HG02840 (cell line): ENCODE results near the gene TSHZ1.

Experiments used
- ATAC-seq: cut with Tn5 transposase; IDR thresholded peaks from one replicate; pipeline ENCODE4 v1.9.1; 2021; ENCODE audit warnings: mild to moderate bottlenecking, moderate library complexity, moderate number of reproducible peaks; ENCODE audit not compliant: unreplicated experiment, low FRiP score

Gene TSHZ1

GRCh38 chr18:75219745-75220375, 9.3 kb downstream of the TSHZ1 start:
- no peak for ATAC-seq

GRCh38 chr18:75220551-75221355, 10.2 kb downstream of the TSHZ1 start:
- no peak for ATAC-seq

GRCh38 chr18:75221397-75221796, 10.8 kb downstream of the TSHZ1 start:
- no peak for ATAC-seq

GRCh38 chr18:75221897-75222296, 11.3 kb downstream of the TSHZ1 start:
- ATAC-seq, result no peak

GRCh38 chr18:75222407-75222806, 11.8 kb downstream of the TSHZ1 start:
- no peak for ATAC-seq

- ATAC-seq, result no peak
Measured at GRCh38 chr18:75223687-75224347, 13.2 kb downstream of the TSHZ1 start.

- ATAC-seq, result no peak
Measured at GRCh38 chr18:75226286-75226955, 15.8 kb downstream of the TSHZ1 start.

GRCh38 chr18:75226956-75227316, 16.3 kb downstream of the TSHZ1 start:
- ATAC-seq, result no peak

- ATAC-seq, result no peak
Measured at GRCh38 chr18:75227535-75228296, 17.1 kb downstream of the TSHZ1 start.

- no peak for ATAC-seq
Measured at GRCh38 chr18:75228967-75229366, 18.4 kb downstream of the TSHZ1 start.

GRCh38 chr18:75229437-75229836, 18.8 kb downstream of the TSHZ1 start:
- no peak for ATAC-seq

- ATAC-seq, result no peak
Measured at GRCh38 chr18:75230163-75231052, 19.8 kb downstream of the TSHZ1 start.

GRCh38 chr18:75231053-75231406, 20.4 kb downstream of the TSHZ1 start:
- ATAC-seq, result no peak

GRCh38 chr18:75234901-75235300, 24.3 kb downstream of the TSHZ1 start:
- ATAC-seq, result no peak

- no peak for ATAC-seq
Measured at GRCh38 chr18:75235896-75236295, 25.3 kb downstream of the TSHZ1 start.

- no peak for ATAC-seq
Measured at GRCh38 chr18:75238100-75238499, 27.5 kb downstream of the TSHZ1 start.

GRCh38 chr18:75238786-75239185, 28.2 kb downstream of the TSHZ1 start:
- no peak for ATAC-seq

- no peak for ATAC-seq
Measured at GRCh38 chr18:75240433-75240832, 29.8 kb downstream of the TSHZ1 start.

- no peak for ATAC-seq
Measured at GRCh38 chr18:75241705-75242104, 31.1 kb downstream of the TSHZ1 start.
